Hepatocyte (in vitro differentiated cells): ENCODE results near the gene IER3.

Source experiments
- CTCF ChIP-seq: fragments of 200-600 bp; sonication (generic); IDR thresholded peaks from 2 replicates; pipeline ENCODE4 v1.5.1; 2016; ENCODE audit warnings: antibody characterized with exemption, mild to moderate bottlenecking; ENCODE audit not compliant: poor library complexity
- EZH2 ChIP-seq: fragments of 200-600 bp; sonication (generic); IDR thresholded peaks from 2 replicates; pipeline ENCODE4 v1.6.1; 2016; ENCODE audit warnings: antibody characterized with exemption, mild to moderate bottlenecking, borderline replicate concordance
- EZH2phosphoT487 ChIP-seq: fragments of 200-600 bp; sonication (generic); IDR thresholded peaks from one replicate; pipeline ENCODE4 v1.6.1; 2018; ENCODE audit warnings: antibody characterized with exemption, mild to moderate bottlenecking, low read depth, moderate library complexity; ENCODE audit not compliant: unreplicated experiment, severe bottlenecking

DNA sequence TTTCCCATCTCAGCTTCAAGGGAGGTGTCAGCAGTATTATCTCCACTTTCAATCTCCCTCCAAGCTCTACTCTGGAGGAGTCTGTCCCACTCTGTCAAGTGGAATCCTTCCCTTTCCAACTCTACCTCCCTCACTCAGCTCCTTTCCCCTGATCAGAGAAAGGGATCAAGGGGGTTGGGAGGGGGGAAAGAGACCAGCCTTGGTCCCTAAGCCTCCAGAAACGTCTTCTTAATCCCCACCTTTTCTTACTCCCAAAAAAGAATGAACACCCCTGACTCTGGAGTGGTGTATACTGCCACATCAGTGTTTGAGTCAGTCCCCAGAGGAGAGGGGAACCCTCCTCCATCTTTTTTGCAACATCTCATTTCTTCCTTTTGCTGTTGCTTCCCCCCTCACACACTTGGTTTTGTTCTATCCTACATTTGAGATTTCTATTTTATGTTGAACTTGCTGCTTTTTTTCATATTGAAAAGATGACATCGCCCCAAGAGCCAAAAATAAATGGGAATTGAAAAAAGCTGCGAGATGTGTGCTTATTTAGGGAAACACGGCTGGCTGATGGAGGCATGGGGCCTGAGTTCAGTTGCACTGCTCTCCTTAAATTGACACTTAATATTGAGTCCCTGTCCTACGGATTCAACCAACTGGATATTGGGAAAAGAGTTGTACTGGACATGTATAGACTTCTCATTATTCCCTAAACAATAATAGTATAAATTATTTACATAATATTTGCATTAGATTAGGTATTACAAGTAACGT lies 19.3 kb downstream of the IER3 start:
- TF ChIP-seq CTCF (no peak), EZH2 (no peak), EZH2phosphoT487 (no peak)
